NB4 (cell line): ENCODE measurements around the gene P3H4.
A peak's percentile ranks its signal among the peaks of the same experiment; 100 is the strongest.
"Not testable (repeated sequence)": the region's sequence is repeated elsewhere in the genome, so short reads cannot be mapped to it uniquely, and the experiment has no call there.

Source experiments
- DNase-seq: peaks from one replicate; pipeline ENCODE4 v3.0.0; 2010; ENCODE audit warnings: low read depth
- H3K4me3 ChIP-seq: one replicate; pipeline ENCODE4 v1.5.1; 2011; ENCODE audit warnings: mild to moderate bottlenecking, low read depth, low read length, moderate library complexity
- CTCF ChIP-seq: IDR thresholded peaks from one replicate; pipeline ENCODE4 v1.5.1; 2012; ENCODE audit warnings: low read depth, low read length
- MAX ChIP-seq: IDR thresholded peaks from 2 replicates; pipeline ENCODE4 v1.6.1; 2011; ENCODE audit warnings: low read depth, low read length
- MYC ChIP-seq: IDR thresholded peaks from 2 replicates; pipeline ENCODE4 v1.6.1; 2011; ENCODE audit warnings: low read depth, low read length
- POLR2A ChIP-seq: IDR thresholded peaks from 2 replicates; pipeline ENCODE4 v1.6.1; 2011; ENCODE audit warnings: mild to moderate bottlenecking; ENCODE audit not compliant: insufficient read length; ENCODE audit errors: extremely low read depth

Gene P3H4

GRCh38 chr17:41844971-41845370 lies 33.2 kb upstream of the P3H4 start:
- H3K4me3 ChIP-seq, result no peak overlapping the region
- DNase-seq, result no peak
- no peak for TF ChIP-seq MYC
- no peak for TF ChIP-seq CTCF
- no peak for TF ChIP-seq MAX

- DNase-seq, H3K4me3 ChIP-seq: not testable (repeated sequence)
Measured at GRCh38 chr17:41840781-41841180, 29.0 kb upstream of the P3H4 start.

GRCh38 chr17:41839448-41839847 lies 27.7 kb upstream of the P3H4 start:
- not testable (repeated sequence) for H3K4me3 ChIP-seq, DNase-seq

GRCh38 chr17:41837761-41838538 lies 26.2 kb upstream of the P3H4 start, which contains the start of gene KLHL10:
Gene KLHL10, plus strand, starts transcription at chr17:41837825. Its CDS starts 108 bp downstream, at chr17:41837933.
- no peak for DNase-seq
- no peak for TF ChIP-seq POLR2A
- TF ChIP-seq MAX, result no peak
- no peak for TF ChIP-seq CTCF
- TF ChIP-seq MYC, result no peak
- H3K4me3 ChIP-seq, result no peak within 1 kb of the TSS

- H3K4me3 ChIP-seq, result peak overlapping the region; percentile 51
- TF ChIP-seq CTCF, result no peak
- TF ChIP-seq POLR2A, result no peak
- no peak for TF ChIP-seq MYC
- TF ChIP-seq MAX, result no peak
- DNase-seq, result no peak
Measured at GRCh38 chr17:41836550-41837196, 24.9 kb upstream of the P3H4 start.

GRCh38 chr17:41835800-41836549 lies 24.2 kb upstream of the P3H4 start, which contains the start of gene NT5C3B:
Gene NT5C3B, minus strand, starts transcription at chr17:41836232. Its CDS starts 39 bp downstream, at chr17:41836193.
- DNase-seq, result peak; percentile 60
- H3K4me3 ChIP-seq, result peak within 1 kb of the TSS; percentile 62
- TF ChIP-seq MAX (no peak), CTCF (no peak), MYC (no peak), POLR2A (no peak)
